HepG2 (cell line): ENCODE measurements around the gene PRR30. TPM values are rescaled to one million over a fixed set of nuclear protein-coding genes. Genes with fewer than 3 reads are reported as not detected.
A peak's percentile ranks its signal among the peaks of the same experiment; 100 is the strongest.

Source experiments
- IRF2 ChIP-seq: IDR thresholded peaks from 2 replicates; pipeline ENCODE4 v1.6.1; 2018; ENCODE audit warnings: missing genetic modification reagents, missing compliant biosample characterization
- MIER3 ChIP-seq: IDR thresholded peaks from 2 replicates; pipeline ENCODE4 v1.6.1; 2016; ENCODE audit warnings: missing compliant biosample characterization, borderline replicate concordance
- PCBP1 ChIP-seq: fragments of 200-400 bp; formaldehyde crosslinking; IDR thresholded peaks from 2 replicates; pipeline ENCODE4 v1.6.1; 2017; ENCODE audit warnings: mild to moderate bottlenecking, low read depth, low read length, borderline replicate concordance
- SCMH1 ChIP-seq: sonication (generic); formaldehyde crosslinking; IDR thresholded peaks from 2 replicates; pipeline ENCODE4 v1.9.0; 2021; ENCODE audit warnings: missing genetic modification reagents, mild to moderate bottlenecking, borderline replicate concordance
- SMARCC2 ChIP-seq: fragments of 450-650 bp; IDR thresholded peaks from 2 replicates; pipeline ENCODE4 v1.6.1; 2017; ENCODE audit warnings: antibody characterized with exemption, mild to moderate bottlenecking
- ZNF644 ChIP-seq: IDR thresholded peaks from 2 replicates; pipeline ENCODE4 v1.6.1; 2016; ENCODE audit warnings: low read depth
- ZSCAN21 ChIP-seq: sonication (generic); formaldehyde crosslinking; IDR thresholded peaks from 2 replicates; pipeline ENCODE4 v1.8.0; 2022; ENCODE audit warnings: mild to moderate bottlenecking, missing genetic modification reagents, moderate library complexity, borderline replicate concordance
- polyA plus RNA-seq, 8 experiments: library from polyadenylated mRNA; depleted of rRNA in 3 of 8; stranded (reverse) in 7 of 8; unstranded in 1 of 8; fragments of >200 nt; fragmentation: Illumina TruSeq in 4 of 8; extraction: Trizol in 4 of 8; gene quantifications; 2 replicates each; pipeline versions ENCODE4 v1.2.1 to v1.2.3, GENCODE V29; 2011 to 2016; ENCODE audit warnings: low read depth in 4 of 8, missing spikeins in 1 of 8, mixed read lengths in 1 of 8; ENCODE audit not compliant: insufficient read depth in 1 of 8
- total RNA-seq, 5 experiments: library from RNA; depleted of rRNA; stranded (reverse); fragments of >200 nt; fragmentation: Illumina TruSeq; extraction: Trizol; gene quantifications; 2 replicates each; pipeline ENCODE4 v1.2.3, GENCODE V29; 2016; ENCODE audit warnings: low read depth in 1 of 5
- TF ChIP-seq, protein P1 (sequence below): sonication (generic); formaldehyde crosslinking; IDR thresholded peaks from 2 replicates; pipeline ENCODE4 v1.4.0; 2020; ENCODE audit warnings: mild to moderate bottlenecking, missing genetic modification reagents, borderline replicate concordance
- TF ChIP-seq, protein P2 (sequence below): sonication (generic); formaldehyde crosslinking; IDR thresholded peaks from 2 replicates; pipeline ENCODE4 v1.8.0; 2023; ENCODE audit warnings: mild to moderate bottlenecking, missing genetic modification reagents
- TF ChIP-seq, protein P3 (sequence below): sonication (generic); formaldehyde crosslinking; IDR thresholded peaks from 2 replicates; pipeline ENCODE4 v1.5.0; 2020; ENCODE audit warnings: mild to moderate bottlenecking, missing genetic modification reagents

PRR30 gene
- total and polyA plus RNA-seq, 2 of the 13 experiments (the other 11 are each of a cell fraction or from before 2014, with no cell fraction given) = not detected

DNA sequence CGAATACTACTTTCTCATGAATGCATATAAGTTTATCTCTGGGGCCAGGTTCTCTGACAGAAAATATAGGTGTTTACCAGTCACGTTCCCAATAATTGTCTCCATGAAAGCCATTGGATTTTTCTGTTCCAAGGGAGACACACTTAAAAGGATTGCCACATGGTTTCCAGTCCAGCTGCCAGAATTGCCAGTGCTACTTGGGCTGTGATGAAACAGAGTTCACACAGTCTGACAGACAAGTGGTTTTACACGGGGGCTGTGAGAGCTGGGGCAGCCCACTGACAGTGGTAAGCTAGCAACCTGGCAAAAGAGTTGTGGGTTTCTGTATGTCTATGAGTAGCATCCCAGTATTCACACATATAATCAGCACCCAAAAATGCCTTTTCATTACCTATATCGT, 44.9 kb upstream of the PRR30 start (continued):
- TF ChIP-seq, protein P1, sequence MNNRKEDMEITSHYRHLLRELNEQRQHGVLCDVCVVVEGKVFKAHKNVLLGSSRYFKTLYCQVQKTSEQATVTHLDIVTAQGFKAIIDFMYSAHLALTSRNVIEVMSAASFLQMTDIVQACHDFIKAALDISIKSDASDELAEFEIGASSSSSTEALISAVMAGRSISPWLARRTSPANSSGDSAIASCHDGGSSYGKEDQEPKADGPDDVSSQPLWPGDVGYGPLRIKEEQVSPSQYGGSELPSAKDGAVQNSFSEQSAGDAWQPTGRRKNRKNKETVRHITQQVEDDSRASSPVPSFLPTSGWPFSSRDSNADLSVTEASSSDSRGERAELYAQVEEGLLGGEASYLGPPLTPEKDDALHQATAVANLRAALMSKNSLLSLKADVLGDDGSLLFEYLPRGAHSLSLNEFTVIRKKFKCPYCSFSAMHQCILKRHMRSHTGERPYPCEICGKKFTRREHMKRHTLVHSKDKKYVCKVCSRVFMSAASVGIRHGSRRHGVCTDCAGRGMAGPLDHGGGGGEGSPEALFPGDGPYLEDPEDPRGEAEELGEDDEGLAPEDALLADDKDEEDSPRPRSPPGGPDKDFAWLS = no peak
- TF ChIP-seq SMARCC2 = no peak
- TF ChIP-seq MIER3 (CRISPR knock-in tag) = no peak
- 0 out of 2 replicates have a peak, but pooled peaks have one; percentile 14 for TF ChIP-seq ZNF644 (CRISPR knock-in tag)
- no peak for TF ChIP-seq PCBP1
- no peak for TF ChIP-seq ZSCAN21
- TF ChIP-seq, protein P2, sequence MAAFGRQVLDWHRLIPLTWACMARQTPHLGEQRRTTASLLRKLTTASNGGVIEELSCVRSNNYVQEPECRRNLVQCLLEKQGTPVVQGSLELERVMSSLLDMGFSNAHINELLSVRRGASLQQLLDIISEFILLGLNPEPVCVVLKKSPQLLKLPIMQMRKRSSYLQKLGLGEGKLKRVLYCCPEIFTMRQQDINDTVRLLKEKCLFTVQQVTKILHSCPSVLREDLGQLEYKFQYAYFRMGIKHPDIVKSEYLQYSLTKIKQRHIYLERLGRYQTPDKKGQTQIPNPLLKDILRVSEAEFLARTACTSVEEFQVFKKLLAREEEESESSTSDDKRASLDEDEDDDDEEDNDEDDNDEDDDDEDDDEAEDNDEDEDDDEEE (CRISPR knock-in tag) = no peak
- no peak for TF ChIP-seq SCMH1 (CRISPR knock-in tag)
- TF ChIP-seq IRF2 (CRISPR knock-in tag) = no peak
- TF ChIP-seq, protein P3, sequence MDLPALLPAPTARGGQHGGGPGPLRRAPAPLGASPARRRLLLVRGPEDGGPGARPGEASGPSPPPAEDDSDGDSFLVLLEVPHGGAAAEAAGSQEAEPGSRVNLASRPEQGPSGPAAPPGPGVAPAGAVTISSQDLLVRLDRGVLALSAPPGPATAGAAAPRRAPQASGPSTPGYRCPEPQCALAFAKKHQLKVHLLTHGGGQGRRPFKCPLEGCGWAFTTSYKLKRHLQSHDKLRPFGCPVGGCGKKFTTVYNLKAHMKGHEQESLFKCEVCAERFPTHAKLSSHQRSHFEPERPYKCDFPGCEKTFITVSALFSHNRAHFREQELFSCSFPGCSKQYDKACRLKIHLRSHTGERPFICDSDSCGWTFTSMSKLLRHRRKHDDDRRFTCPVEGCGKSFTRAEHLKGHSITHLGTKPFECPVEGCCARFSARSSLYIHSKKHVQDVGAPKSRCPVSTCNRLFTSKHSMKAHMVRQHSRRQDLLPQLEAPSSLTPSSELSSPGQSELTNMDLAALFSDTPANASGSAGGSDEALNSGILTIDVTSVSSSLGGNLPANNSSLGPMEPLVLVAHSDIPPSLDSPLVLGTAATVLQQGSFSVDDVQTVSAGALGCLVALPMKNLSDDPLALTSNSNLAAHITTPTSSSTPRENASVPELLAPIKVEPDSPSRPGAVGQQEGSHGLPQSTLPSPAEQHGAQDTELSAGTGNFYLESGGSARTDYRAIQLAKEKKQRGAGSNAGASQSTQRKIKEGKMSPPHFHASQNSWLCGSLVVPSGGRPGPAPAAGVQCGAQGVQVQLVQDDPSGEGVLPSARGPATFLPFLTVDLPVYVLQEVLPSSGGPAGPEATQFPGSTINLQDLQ (CRISPR knock-in tag) = no peak
